ENCODE data around the gene HHAT. TPM values are rescaled to one million over a fixed set of nuclear protein-coding genes. Genes with fewer than 3 reads are reported as not detected.

HHAT gene
- total RNA-seq, 2 experiments from 2014 or later, result 0.99 to 1.4 TPM

- DNase-seq, result no peak
- no peak for TF ChIP-seq CTCF (IDR thresholded peaks at IDR 0.05)
- ChIA-PET CTCF (no interaction called here), POLR2A (no interaction called here)
- H3K4me3 Mint-ChIP-seq, result no peak overlapping the region
- no peak overlapping the region for H3K27ac Mint-ChIP-seq
- no peaks in the 10 kb centered on the region for H3K27me3 Mint-ChIP-seq
- ATAC-seq, result peak; percentile 15
- no peaks in the 10 kb centered on the region for H3K9me3 Mint-ChIP-seq
- no peaks in the 10 kb centered on the region for H3K36me3 Mint-ChIP-seq (ENCODE audit: low read depth)
- H3K4me1 Mint-ChIP-seq (ENCODE audit: low read depth), result peaks cover 19% of the 10 kb centered on the region
- intact Hi-C loops (cut with micrococcal nuclease), result no loop called here
Observed at GRCh38 chr1:210687582-210688279, 359.0 kb downstream of the HHAT start.

GRCh38 chr1:210688512-210689234 is 360.0 kb downstream of the HHAT start:
- ATAC-seq (peak; percentile 60), DNase-seq (no peak)
- TF ChIP-seq CTCF (IDR thresholded peaks at IDR 0.05), result no peak
- no peak overlapping the region for H3K27ac Mint-ChIP-seq
- peaks cover 26% of the 10 kb centered on the region for H3K4me1 Mint-ChIP-seq (ENCODE audit: low read depth)
- no peak overlapping the region for H3K4me3 Mint-ChIP-seq
- ChIA-PET CTCF (no interaction called here), POLR2A (no interaction called here)
- H3K27me3 Mint-ChIP-seq, result no peaks in the 10 kb centered on the region
- no peaks in the 10 kb centered on the region for H3K36me3 Mint-ChIP-seq (ENCODE audit: low read depth)
- H3K9me3 Mint-ChIP-seq, result no peaks in the 10 kb centered on the region
- intact Hi-C loops (cut with micrococcal nuclease), result no loop called here

GRCh38 chr1:210689826-210690225 is 361.1 kb downstream of the HHAT start:
- Mint-ChIP-seq H3K27me3 (no peaks in the 10 kb centered on the region), H3K9me3 (no peaks in the 10 kb centered on the region), H3K4me3 (no peak overlapping the region), H3K36me3 (ENCODE audit: low read depth) (no peaks in the 10 kb centered on the region), H3K4me1 (ENCODE audit: low read depth) (peaks cover 20% of the 10 kb centered on the region), H3K27ac (no peak overlapping the region)
- TF ChIP-seq CTCF (IDR thresholded peaks at IDR 0.05), result no peak
- ChIA-PET CTCF (no interaction called here), POLR2A (no interaction called here)
- intact Hi-C loops (cut with micrococcal nuclease), result no loop called here
- ATAC-seq (no peak), DNase-seq (no peak)

- DNase-seq (no peak), ATAC-seq (no peak)
- ChIA-PET CTCF (no interaction called here), POLR2A (no interaction called here)
- Mint-ChIP-seq H3K36me3 (ENCODE audit: low read depth) (no peaks in the 10 kb centered on the region), H3K27me3 (no peaks in the 10 kb centered on the region), H3K4me1 (ENCODE audit: low read depth) (peaks cover 18% of the 10 kb centered on the region), H3K9me3 (no peaks in the 10 kb centered on the region), H3K27ac (no peak overlapping the region), H3K4me3 (no peak overlapping the region)
- TF ChIP-seq CTCF (IDR thresholded peaks at IDR 0.05), result no peak
- intact Hi-C loops (cut with micrococcal nuclease), result no loop called here
Observed at GRCh38 chr1:210690236-210690635, 361.5 kb downstream of the HHAT start.

GRCh38 chr1:210691039-210691610 is 362.4 kb downstream of the HHAT start:
- Mint-ChIP-seq H3K27me3 (no peaks in the 10 kb centered on the region), H3K4me1 (ENCODE audit: low read depth) (peaks cover 17% of the 10 kb centered on the region), H3K27ac (no peak overlapping the region), H3K4me3 (no peak overlapping the region), H3K9me3 (no peaks in the 10 kb centered on the region), H3K36me3 (ENCODE audit: low read depth) (no peaks in the 10 kb centered on the region)
- ChIA-PET CTCF (no interaction called here), POLR2A (no interaction called here)
- intact Hi-C loops (cut with micrococcal nuclease), result no loop called here
- ATAC-seq, result no peak
- TF ChIP-seq CTCF (IDR thresholded peaks at IDR 0.05), result no peak
- DNase-seq, result no peak
